GM18909 (cell line): ENCODE data around the gene HOXA9.

Experiments used
- ATAC-seq: cut with Tn5 transposase; IDR thresholded peaks from one replicate; pipeline ENCODE4 v1.9.1; 2021; ENCODE audit warnings: mild to moderate bottlenecking; ENCODE audit not compliant: unreplicated experiment, poor library complexity

The HOXA9 gene

DNA sequence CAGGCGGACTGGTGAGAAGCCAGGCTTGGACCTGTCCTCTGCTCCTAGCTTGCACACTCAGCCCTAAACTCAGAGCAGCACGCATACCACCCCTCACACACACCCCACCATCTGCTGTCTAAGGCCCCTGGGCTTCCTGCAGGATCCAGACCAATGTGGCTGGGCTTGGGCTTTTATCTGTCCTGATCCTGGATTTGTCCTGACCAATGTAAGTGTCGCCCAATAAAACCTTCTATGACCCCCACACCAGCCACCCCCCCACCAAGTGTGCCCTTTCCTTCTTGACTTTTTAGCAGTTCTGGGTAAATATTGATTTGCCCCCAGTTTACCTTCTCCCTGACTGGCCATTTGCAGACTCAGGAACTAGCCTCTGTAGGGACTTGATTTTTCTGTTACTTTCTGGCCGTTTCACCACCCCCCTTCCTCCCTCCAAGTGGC lies 36.3 kb upstream of the HOXA9 start:
- no peak for ATAC-seq

DNA sequence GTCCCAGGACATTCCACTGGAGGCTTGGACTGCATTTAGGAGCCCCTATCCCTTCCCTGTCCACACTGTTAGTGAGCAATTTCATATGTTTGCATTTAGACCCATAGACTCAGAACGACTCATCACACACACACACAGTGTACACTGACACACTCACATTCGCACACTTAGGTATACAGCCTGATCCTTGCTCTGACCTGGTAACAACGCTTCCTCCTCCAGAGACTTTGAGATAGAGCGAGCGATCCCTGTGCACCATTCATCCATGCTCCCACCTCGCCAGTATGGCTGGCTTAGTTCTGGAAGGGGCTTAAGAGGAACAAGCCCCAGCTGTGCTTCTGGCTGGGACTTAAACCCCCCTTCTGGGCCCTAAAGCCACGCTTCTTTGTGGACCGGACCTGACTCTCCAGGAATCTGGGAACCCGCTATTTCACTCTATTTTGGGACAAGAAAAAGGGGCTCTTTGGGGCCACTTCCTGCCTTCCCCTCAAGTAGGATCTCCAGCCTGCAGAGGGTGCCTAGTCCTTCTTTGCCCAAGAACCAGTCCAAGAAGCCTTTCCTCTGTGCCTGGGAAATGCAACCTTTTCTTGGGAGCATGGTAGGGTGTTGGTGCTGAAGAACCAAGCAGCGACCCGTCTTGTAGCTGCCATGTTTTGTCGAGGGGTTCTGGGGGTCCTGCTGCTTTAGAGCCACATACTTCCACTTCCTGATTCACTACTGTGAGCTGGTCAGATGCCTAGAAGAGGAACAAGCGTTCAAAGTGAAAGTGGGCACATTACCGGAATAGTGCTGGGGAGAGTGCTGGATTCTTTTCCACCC lies 35.6 kb upstream of the HOXA9 start:
- no peak for ATAC-seq

DNA sequence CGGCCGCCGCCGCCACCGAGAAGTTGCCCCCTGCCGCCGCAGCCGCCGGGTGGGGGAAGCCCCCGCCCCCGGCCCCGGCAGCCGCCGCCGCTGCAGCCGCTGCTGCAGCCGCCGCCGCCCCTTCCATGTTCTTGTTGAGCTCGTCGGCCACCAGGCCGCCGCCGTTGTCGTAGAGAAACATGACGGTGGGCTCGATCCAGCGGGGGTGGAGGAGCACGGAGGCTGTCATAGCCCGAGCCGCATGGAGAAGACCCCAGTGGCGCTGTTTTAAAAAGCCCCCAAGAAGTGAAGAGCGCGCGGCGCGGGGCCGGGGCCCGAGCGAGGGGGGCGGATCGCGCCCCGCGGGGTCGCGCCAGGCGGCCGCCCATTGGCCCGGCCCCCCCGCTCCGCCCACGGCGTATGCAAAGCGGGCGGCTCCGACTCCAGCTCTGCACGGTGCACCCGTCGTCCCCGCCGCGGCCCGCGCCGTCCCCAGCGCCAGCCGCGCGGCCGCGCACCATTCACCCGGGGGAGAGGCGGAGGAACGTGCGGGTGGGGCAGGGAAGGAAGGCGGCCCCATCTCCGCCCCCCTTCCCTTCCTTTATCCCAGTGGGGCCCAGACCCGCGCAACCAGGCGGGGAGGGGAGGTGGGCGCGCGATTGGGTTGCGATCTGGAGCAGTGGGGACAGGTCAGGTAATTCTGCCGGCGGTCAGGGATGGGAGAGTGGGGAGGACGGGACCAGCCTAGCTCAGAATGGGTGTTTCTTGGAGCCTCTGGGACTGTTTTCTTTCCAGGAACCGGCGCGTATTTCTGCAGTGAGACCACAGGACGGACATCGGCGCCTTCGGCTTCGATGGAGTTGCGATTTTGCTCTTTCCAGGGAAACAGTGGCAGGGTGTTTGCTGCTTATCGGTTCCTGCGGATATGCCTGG lies 34.8 kb upstream of the HOXA9 start, which contains the start of gene HOXA13:
HOXA13 (minus strand) TSS at position 243 of the 912 bp plus-strand sequence; CDS start at position 229, 14 bp downstream.
- ATAC-seq, result no peak

DNA sequence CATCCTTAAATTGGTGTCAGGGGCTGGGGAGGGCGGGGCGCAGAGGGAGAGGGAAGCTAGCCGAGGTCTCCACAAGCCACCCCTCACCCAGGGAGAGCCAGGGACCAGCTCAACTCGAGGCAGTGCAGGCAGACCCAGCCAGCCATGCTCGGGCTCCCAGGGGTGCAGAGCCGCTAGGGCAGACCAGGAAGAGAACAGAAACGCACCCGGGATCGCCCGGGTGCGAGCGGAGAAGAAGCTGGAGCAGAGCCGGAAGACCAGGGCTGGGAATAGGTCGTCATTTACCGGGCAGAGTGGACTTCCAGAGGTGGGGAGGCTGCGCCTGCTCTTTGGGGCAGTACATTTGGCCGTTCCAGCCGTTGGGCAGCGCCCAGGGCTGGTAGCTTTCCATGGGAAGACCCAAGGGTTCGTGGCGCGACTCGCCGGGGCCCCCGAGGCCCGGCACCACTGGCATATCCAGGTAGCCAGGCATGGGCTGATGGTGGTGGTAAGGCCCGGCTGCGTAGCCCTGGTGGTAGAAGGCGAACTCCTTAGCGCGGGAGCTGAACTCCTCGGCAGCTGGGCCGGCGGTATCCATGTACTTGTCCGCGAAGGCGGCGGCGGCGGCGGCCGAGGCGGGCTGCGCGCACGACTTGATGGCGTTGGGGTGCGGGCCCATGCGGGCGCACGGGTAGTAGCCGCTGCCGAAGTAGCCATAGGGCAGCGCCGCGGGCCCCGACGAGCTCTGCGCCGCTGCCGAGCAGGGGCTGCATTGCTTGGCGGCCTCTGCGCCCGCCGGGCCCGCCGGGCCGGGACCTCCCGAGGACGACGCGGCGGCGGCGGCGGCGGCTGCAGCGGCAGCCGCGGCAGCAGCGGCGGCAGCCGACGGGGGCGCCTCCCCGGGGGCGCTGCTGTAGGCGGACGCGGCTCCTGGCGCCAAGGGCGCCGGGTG lies 33.8 kb upstream of the HOXA9 start:
- no peak for ATAC-seq

DNA sequence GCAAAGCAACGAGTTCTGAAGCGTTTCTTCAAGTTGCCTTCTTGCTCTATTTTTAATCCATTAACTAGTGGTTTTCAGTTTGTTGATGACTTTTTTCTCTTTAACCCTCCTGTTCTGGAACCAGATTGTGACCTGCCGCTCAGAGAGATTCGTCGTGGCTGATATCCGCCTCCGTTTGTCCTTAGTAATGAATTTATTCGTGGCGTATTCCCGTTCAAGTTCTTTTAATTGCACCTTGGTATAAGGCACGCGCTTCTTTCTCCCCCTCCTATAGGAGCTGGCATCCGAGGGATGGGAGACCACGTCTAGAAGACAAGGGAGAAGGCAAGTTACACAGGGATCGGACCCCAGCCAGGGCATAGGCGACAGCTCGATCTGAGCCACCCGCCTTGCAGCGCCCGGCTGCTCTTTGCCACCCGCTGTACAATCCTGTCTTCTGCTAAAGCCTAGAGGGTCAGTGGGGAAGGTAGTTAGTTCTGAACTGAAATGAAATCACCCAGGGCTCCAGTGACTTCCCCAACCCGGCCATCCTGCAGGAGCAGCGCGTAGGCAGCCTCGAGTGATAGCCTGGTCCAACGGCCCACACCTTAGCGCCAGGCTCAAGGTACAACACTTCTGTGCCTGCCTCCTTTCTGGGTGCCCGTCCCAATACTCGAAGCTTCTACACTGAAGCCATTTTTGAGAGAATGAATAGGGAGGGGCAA lies 33.0 kb upstream of the HOXA9 start:
- no peak for ATAC-seq

GRCh38 chr7:27197137-27198042 lies 32.1 kb upstream of the HOXA9 start:
- no peak for ATAC-seq

- no peak for ATAC-seq
Observed at GRCh38 chr7:27196287-27196767, 31.0 kb upstream of the HOXA9 start.

DNA sequence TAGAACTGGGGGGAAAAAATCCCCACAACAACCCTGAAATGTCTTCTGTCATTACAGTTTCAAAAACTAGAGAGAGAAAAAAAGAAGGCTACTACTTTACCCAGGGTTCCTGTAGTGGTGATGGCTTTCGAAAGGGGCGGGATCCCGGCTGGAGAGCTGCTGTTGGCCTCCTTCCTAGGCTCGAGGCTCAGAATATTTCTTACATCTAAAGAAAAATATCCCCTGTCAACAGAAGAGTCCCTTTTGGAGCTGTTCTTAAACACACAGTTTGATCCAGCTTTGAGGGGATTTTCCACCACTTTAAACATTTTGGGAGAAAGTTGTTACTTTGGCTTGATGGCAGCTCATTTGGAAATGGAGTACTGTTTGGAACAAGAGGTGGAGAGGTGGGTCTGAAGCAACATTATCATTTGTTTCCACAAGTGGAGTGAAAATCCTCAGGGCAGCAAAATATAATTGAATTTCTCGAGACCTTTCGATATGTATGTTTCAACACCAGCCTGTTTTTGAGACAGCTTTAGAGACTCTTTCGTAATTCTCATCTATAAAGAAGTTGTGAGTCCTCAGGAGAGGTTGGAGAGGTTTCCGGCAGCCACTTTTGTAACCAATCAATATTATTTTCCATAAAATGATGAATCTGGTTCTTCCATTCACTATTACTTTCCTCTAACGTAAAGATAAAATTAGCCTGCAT lies 29.5 kb upstream of the HOXA9 start:
- ATAC-seq, result no peak

GRCh38 chr7:27194002-27194352 lies 28.6 kb upstream of the HOXA9 start:
- no peak for ATAC-seq

- ATAC-seq, result no peak
Observed at GRCh38 chr7:27193335-27194001, 28.1 kb upstream of the HOXA9 start.

- no peak for ATAC-seq
Observed at GRCh38 chr7:27192546-27193334, 27.4 kb upstream of the HOXA9 start.

DNA sequence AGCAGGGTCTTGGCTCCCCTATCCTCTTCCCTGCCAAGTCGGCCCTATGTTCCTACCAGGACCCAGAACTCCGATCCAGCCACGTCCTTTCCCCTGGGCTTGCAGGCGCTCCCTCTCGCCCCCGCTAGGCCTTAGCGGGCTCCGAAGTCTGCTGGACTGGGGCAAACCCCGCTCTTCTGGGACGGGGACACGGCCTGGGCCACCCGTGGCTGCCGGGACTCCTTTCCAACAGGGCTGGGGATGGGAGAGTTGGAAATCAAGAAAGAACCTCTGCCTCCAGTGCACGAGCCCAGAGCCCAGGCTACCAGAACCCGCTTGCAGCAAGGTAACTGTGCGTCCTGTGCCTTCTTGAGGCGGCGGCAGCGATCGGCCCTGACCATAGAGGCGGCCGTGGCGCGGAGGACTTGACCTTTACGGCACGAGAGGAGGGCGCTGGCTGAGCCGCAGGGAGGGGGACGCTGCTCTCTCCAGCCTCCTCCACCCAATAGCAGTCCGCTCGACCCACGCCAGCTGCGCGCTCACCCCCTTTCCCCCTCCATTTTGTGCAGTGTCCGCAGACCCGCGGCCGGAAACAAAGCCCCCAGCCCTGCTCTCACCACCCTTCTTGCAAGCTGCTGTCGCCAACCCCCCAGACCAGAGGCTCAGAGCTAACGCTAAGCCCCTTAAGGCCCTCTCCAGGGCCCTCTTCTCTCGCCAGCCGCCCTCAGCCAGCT lies 26.7 kb upstream of the HOXA9 start:
- ATAC-seq, result no peak

DNA sequence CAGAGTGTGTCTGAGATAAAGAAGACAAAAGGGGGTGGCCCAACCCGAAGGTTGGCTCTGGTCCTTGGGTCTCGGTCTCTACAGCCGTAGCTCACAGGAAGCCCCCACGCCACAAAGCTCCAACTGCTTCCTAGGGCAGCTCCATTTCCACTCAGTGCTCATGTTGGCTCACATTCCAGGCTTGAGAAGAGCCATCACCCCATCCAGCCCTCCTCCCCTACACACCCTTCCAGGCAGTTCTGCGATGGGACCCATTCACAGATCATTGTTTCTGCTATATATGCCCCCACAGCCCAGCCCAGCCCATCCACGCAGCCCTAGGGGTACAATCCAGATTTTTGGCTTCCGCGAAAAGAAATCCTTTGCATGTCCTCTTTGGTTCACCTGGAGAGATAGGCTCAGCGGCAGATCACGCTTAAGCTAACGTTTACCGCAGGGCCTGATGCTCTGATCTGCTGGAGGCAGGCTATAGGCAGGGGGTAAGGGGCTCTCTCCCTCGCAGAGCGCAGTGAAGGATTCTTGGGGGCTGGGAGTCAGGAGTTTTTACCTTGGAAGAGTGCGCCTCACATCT lies 25.9 kb upstream of the HOXA9 start:
- no peak for ATAC-seq

GRCh38 chr7:27189997-27190748 lies 24.8 kb upstream of the HOXA9 start:
- ATAC-seq, result no peak
